T-helper 1 cell (primary cell): ENCODE data around the gene PCSK4.

ENCODE experiments used
- DNase-seq, 5 donors: peaks; one replicate each; pipeline ENCODE4 v3.0.0-alpha.2; 2012 to 2020

The PCSK4 gene

DNA sequence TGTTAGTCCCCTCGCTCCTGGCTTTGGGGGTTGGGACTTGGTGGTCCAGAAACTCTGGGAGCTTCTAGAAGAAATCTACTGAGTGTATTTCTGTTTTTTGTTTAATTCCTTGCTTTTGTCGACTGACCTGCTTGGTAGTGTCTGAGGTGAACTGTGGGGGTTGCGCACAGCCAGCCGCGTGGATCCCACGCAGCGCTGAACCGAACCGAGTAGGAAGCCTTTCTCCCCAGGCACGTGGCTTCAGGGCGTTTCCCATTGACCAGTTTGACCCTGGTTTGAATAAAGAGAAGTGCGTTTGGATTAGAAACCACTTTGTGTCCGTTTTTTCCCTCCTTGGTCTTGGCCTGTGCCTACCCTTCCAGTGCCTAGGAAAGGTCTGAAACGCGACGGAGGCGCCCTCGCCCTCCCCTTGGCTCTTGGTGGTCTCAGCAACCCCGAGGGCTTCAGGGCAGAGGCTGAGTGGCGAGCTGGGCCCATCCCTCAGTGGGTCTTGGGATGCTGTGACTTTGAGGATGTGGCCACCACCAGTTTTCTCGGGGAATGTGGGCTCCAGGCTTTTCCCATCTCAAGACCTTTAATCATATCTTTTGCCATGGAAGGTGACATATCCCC is 54.7 kb downstream of the PCSK4 start:
- DNase-seq, result no peak

DNA sequence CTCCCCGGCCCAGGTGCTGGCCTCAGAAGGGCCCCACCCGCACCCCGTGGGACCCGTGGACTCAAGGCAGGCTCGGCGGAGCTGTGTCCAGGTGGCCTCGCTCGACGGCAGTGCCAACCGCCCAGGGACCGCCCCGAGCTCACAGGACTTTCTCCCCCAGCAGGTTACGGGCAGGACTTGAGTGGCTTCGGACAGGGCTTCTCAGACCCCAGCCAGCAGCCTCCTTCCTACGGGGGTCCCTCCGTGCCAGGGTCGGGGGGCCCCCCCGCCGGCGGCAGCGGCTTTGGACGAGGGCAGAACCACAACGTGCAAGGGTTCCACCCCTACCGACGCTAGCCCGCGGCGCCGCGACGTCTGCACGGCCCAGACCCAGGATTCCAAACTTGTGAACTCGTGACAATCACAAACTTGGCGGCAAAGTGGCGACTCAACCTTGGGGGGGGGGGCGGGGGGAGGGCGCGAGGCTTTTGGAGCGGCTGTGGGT is 55.5 kb downstream of the PCSK4 start:
- no peak for DNase-seq

DNA sequence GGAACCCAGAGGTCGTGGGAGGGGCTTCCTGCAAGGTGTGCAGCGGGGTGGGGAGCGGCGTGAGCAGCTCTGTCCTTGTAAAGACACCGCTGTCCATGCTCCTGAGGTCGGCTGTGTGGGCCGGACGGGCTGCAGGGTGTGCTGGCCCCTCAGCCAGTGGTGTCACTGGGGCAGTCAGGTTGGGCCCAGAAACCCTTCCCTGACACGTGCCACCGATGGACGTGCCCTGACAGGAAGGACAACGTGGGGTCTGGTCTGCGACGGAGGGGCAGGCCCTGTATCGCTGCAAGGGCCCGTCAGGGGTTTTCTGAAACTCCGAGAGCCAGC is 56.1 kb downstream of the PCSK4 start:
- no peak for DNase-seq

DNA sequence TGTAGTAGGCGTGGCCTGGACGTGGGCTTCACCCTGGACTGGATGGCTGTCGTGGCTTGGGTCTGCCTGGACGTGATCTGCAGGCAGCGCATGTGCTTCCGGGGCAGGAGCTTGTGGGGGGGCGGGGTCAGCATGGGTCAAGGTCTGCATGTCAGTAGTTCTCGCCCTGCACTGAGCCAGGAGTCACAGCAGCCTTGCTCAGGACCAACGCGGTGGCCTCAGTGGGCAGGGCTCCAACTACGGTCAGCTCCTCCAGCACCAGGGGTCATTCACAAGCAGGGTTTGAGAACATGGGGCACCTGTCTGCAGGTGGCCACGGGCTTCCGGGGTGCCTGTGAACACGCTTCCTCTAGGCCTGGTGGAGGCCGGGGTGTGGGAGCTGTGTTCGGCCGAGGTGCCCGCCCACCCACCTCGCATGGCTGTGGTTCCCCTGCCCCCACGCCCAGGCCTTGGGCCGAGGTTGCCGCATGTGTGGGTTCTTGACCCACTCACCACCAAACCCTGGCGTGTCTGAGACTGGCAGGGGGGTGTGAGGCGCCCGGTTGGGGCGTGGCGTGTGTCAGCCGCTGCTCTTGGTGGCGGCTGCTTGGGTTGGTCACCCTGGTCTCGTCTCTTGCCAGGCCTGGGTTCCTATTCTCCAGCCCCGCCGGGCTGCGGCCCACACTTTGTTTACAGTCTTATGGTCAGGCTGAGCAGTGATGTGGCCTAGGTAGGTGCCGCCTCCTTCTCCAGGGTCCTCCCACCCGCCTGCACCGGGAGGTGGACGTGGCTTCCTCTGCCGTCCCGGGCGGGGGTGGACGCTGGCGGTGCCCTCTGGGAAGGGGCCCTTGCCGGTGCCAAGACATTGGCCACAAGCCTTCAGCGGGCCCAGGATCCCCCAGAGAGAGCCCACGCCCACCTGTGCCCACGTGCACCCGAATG is 56.8 kb downstream of the PCSK4 start:
- DNase-seq, result no peak

DNA sequence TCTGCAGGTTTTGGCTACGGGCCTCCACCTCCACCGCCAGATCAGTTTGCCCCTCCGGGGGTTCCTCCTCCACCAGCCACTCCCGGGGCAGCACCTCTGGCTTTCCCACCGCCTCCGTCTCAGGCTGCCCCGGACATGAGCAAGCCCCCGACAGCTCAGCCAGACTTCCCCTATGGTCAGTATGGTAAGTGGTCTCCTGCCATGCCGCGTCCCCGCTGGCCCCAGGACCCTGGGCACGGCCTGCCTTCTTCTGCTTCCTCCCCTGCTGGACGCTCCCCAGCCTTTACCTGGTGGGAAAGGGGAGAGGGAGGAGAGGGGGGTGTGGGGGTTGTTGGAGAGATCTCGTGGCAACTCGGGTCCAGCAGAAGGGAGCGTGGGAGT is 57.7 kb downstream of the PCSK4 start:
- no peak for DNase-seq

DNA sequence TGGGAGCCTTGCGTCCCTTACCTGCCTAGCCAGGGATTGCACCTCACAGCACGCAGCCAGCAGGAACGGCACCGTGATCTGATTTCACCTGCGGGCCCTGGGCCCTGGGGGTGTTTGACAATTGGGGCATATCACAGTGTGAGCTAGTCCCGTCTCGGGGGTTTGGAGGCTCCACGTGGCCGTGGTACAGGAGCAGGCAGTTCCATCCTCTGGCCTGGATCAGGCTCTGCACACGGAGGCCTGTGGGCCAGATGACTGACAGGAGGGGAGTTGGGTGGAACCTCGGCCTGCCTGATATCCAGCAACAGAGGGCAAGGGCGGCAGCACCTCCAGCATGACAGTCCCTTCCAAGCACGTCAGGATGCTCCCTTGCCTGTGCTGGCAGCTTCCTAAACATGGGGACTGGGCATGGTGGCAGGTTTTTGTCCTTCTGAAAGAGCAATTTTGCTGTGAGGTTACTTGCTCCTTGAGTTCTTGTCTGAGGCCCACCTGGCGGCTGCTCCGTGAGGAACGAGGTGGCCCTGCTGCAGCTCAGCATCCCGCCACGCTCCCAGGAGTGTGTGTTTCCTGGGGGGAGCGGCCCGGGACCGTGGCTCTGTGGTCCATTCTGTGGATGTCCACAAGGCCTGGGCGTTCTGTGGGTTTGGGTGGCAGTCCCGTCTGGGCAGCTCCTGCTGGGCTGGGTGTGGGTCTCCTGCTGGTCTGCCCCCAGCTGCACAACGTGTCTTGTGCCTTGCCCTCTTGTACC is 58.2 kb downstream of the PCSK4 start:
- no peak for DNase-seq
